H9 (cell line): Measurements from ENCODE around the gene PFKP. TPM values are rescaled to one million over a fixed set of nuclear protein-coding genes. Genes with fewer than 3 reads are reported as not detected.
A peak's percentile ranks its signal among the peaks of the same experiment; 100 is the strongest.

ENCODE experiments used
- DNase-seq: peaks from one replicate; pipeline ENCODE4 v3.0.0-alpha.2; 2017
- H2AFZ ChIP-seq: one replicate; pipeline ENCODE4 v1.6.1; 2013; ENCODE audit warnings: mild to moderate bottlenecking, low read length, control low read depth, moderate library complexity
- H2AK5ac ChIP-seq: 2 replicates; pipeline ENCODE4 v1.6.1; 2013; ENCODE audit warnings: low read length, control low read depth, mixed read lengths; ENCODE audit not compliant: insufficient read length
- H2BK120ac ChIP-seq: one replicate; pipeline ENCODE4 v1.6.1; 2013; ENCODE audit warnings: low read depth, mild to moderate bottlenecking, low read length, control low read depth, inconsistent platforms; ENCODE audit not compliant: poor library complexity, severe bottlenecking
- H2BK12ac ChIP-seq: 2 replicates; pipeline ENCODE4 v1.6.1; 2013; ENCODE audit warnings: low read length, control low read depth, mixed read lengths, low read depth; ENCODE audit not compliant: insufficient read length
- H2BK15ac ChIP-seq: 2 replicates; pipeline ENCODE4 v1.6.1; 2013; ENCODE audit warnings: low read depth, low read length, control low read depth
- H2BK20ac ChIP-seq: one replicate; pipeline ENCODE4 v1.6.1; 2013; ENCODE audit warnings: low read depth, mild to moderate bottlenecking, low read length, control low read depth, inconsistent platforms; ENCODE audit not compliant: poor library complexity, severe bottlenecking
- H2BK5ac ChIP-seq: 2 replicates; pipeline ENCODE4 v1.6.1; 2013; ENCODE audit warnings: low read length, control low read depth, mixed read lengths; ENCODE audit not compliant: insufficient read length
- H3K14ac ChIP-seq: 2 replicates; pipeline ENCODE4 v1.6.1; 2013; ENCODE audit warnings: low read length, control low read depth; ENCODE audit not compliant: insufficient read depth
- H3K18ac ChIP-seq: 2 replicates; pipeline ENCODE4 v1.6.1; 2013; ENCODE audit warnings: low read depth, mild to moderate bottlenecking, mixed read lengths, low read length, control low read depth; ENCODE audit not compliant: insufficient read length
- H3K23ac ChIP-seq: 2 replicates; pipeline ENCODE4 v1.6.1; 2013; ENCODE audit warnings: low read length, control low read depth, mixed read lengths, low read depth; ENCODE audit not compliant: insufficient read length
- H3K23me2 ChIP-seq: 2 replicates; pipeline ENCODE4 v1.6.1; 2013; ENCODE audit warnings: low read depth, mild to moderate bottlenecking, mixed read lengths, low read length, control low read depth; ENCODE audit not compliant: insufficient read length, poor library complexity, severe bottlenecking
- H3K27ac ChIP-seq: 2 replicates; pipeline ENCODE4 v1.5.1; 2013; ENCODE audit warnings: low read length, control low read depth, mixed read lengths, low read depth; ENCODE audit not compliant: insufficient read length
- H3K27me3 ChIP-seq: 2 replicates; pipeline ENCODE4 v1.6.1; 2013; ENCODE audit warnings: low read length, control low read depth, inconsistent platforms; ENCODE audit not compliant: insufficient read depth
- H3K4ac ChIP-seq: 2 replicates; pipeline ENCODE4 v1.6.1; 2013; ENCODE audit warnings: low read depth, mild to moderate bottlenecking, control low read depth, inconsistent platforms, low read length, moderate library complexity
- H3K4me1 ChIP-seq: 2 replicates; pipeline ENCODE4 v1.6.1; 2013; ENCODE audit warnings: low read length, control low read depth, inconsistent platforms; ENCODE audit not compliant: insufficient read depth
- H3K4me2 ChIP-seq: 2 replicates; pipeline ENCODE4 v1.6.1; 2013; ENCODE audit warnings: low read length, control low read depth, mixed read lengths; ENCODE audit not compliant: insufficient read length, insufficient read depth
- H3K56ac ChIP-seq: 2 replicates; pipeline ENCODE4 v1.6.1; 2013; ENCODE audit warnings: low read depth, mild to moderate bottlenecking, mixed read lengths, low read length, control low read depth; ENCODE audit not compliant: insufficient read length
- H3K79me1 ChIP-seq: 2 replicates; pipeline ENCODE4 v1.6.1; 2013; ENCODE audit warnings: low read depth, mild to moderate bottlenecking, moderate library complexity, low read length, control low read depth, inconsistent platforms; ENCODE audit not compliant: insufficient read depth, poor library complexity, severe bottlenecking
- H3K79me2 ChIP-seq: 2 replicates; pipeline ENCODE4 v1.6.1; 2013; ENCODE audit warnings: low read length, control low read depth, inconsistent platforms; ENCODE audit not compliant: insufficient read depth
- H3K9ac ChIP-seq: 2 replicates; pipeline ENCODE4 v1.6.1; 2013; ENCODE audit warnings: low read length, control low read depth, mixed read lengths; ENCODE audit not compliant: insufficient read length; ENCODE audit errors: extremely low read depth
- H3K9me3 ChIP-seq: one replicate; pipeline ENCODE4 v1.6.1; 2013; ENCODE audit warnings: low read depth, low read length, inconsistent platforms; ENCODE audit not compliant: control insufficient read depth
- H3T11ph ChIP-seq: one replicate; pipeline ENCODE4 v1.6.1; 2013; ENCODE audit warnings: mild to moderate bottlenecking, low read length, control low read depth, inconsistent platforms
- H4K20me1 ChIP-seq: one replicate; pipeline ENCODE4 v1.6.1; 2013; ENCODE audit not compliant: control insufficient read depth, insufficient read length, insufficient read depth
- H4K5ac ChIP-seq: 2 replicates; pipeline ENCODE4 v1.6.1; 2013; ENCODE audit warnings: low read depth, mild to moderate bottlenecking, mixed read lengths, low read length, control low read depth; ENCODE audit not compliant: insufficient read length
- H4K8ac ChIP-seq: replicated peaks from 2 replicates; pipeline ENCODE4 v1.6.1; 2013; ENCODE audit warnings: low read length, control low read depth, mixed read lengths, low read depth; ENCODE audit not compliant: insufficient read length
- H4K91ac ChIP-seq: 2 replicates; pipeline ENCODE4 v1.6.1; 2013; ENCODE audit warnings: low read depth, mild to moderate bottlenecking, moderate library complexity, mixed read lengths, low read length, control low read depth; ENCODE audit not compliant: insufficient read length
- H3K27ac Mint-ChIP-seq, 3 experiments: 2 replicates in 2 of 3; 3 replicates in 1 of 3; pipeline ENCODE4 v1.8.0; 2020 to 2021; ENCODE audit warnings: mixed read lengths in 3 of 3, mild to moderate bottlenecking in 1 of 3, moderate library complexity in 1 of 3
- H3K27me3 Mint-ChIP-seq: 2 replicates; pipeline ENCODE4 v1.8.0; 2021; ENCODE audit warnings: low read depth, mild to moderate bottlenecking, moderate library complexity, mixed read lengths
- H3K36me3 Mint-ChIP-seq, 3 experiments: 2 replicates in 2 of 3; 3 replicates in 1 of 3; pipeline ENCODE4 v1.8.0; 2020 to 2021; ENCODE audit warnings: low read depth in 3 of 3, mixed read lengths in 3 of 3; ENCODE audit not compliant: insufficient read depth in 1 of 3
- H3K4me1 Mint-ChIP-seq, 2 experiments: 2 replicates each; pipeline ENCODE4 v1.8.0; 2020; ENCODE audit warnings: mixed read lengths in 2 of 2
- H3K4me3 Mint-ChIP-seq, 2 experiments: 2 replicates in 1 of 2; 3 replicates in 1 of 2; pipeline ENCODE4 v1.8.0; 2020 to 2021; ENCODE audit warnings: mild to moderate bottlenecking in 2 of 2, mixed read lengths in 2 of 2, moderate library complexity in 1 of 2
- H3K9me3 Mint-ChIP-seq, 2 experiments: 2 replicates in 1 of 2; 3 replicates in 1 of 2; pipeline ENCODE4 v1.8.0; 2020; ENCODE audit warnings: mild to moderate bottlenecking in 2 of 2, mixed read lengths in 2 of 2, moderate library complexity in 1 of 2
- WGBS: extraction: QIAGEN DNeasy Blood & Tissue Kit; methylation state at CpG from one replicate; pipeline ENCODE4 v1.1.7; 2013; ENCODE audit warnings: missing lambda C conversion rate, low lambda C conversion rate, mixed read lengths; ENCODE audit not compliant: insufficient read length; ENCODE audit errors: extremely low coverage; 5-methylcytosine and 5-hydroxymethylcytosine counted together
- total RNA-seq: library from RNA; stranded (reverse); gene quantifications from 2 replicates; pipeline ENCODE4 v1.2.1, GENCODE V29; 2021
- TF ChIP-seq, protein P1 (sequence below): fragments of 200-600 bp; sonication (generic); conservative IDR thresholded peaks from 3 replicates; pipeline ENCODE4 v1.8.0; 2021; ENCODE audit warnings: antibody characterized with exemption, mild to moderate bottlenecking

PFKP gene
- total RNA-seq, 1 experiment from 2014 or later = 145 TPM

DNA sequence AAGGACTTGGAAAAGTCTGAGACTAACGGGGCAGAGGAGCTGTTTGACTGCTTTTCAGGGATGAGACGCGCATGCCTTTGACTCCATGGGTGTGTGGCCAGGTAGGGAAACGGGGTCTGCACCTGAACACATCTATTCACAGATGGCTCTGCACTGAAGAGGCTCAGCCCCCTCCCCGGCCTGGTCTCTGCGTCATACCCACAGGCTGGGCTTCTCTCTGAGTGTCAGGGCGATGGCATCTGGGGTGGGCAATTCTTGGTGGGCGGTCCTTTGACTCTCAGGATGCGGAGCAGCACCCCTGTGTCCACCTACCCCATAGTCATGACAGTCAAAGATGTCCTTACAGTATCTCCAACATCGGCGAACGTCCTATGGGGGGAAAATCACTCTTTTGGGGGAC, 23.0 kb downstream of the PFKP start:
- no peak overlapping the region for H4K8ac ChIP-seq
- no peak overlapping the region for H3K9ac ChIP-seq
- no CpG with 5 or more reads among the region's 12 CpGs for WGBS
- H3K27ac ChIP-seq = no peak overlapping the region
- no peak overlapping the region for H3K23ac ChIP-seq
- H4K20me1 ChIP-seq = peaks cover 2% of the 10 kb centered on the region
- no peaks in the 10 kb centered on the region for H3K23me2 ChIP-seq
- Mint-ChIP-seq H3K36me3 (peaks cover 11 to 37% (median 25%) of the 10 kb centered on the region in 3 experiments; a peak in 6 of 7 replicates), H3K9me3 (no peaks in the 10 kb centered on the region), H3K4me1 (peaks cover 42 to 50% of the 10 kb centered on the region in 2 experiments), H3K4me3 (no peak overlapping the region), H3K27me3 (no peaks in the 10 kb centered on the region), H3K27ac (peak overlapping the region in 2 of 3 experiments; percentile 51 to 53; a peak in 2 of 7 replicates)
- no peaks in the 10 kb centered on the region for H3K9me3 ChIP-seq
- no peak overlapping the region for H3K4me2 ChIP-seq
- no peak overlapping the region for H2BK20ac ChIP-seq
- TF ChIP-seq, protein P1, sequence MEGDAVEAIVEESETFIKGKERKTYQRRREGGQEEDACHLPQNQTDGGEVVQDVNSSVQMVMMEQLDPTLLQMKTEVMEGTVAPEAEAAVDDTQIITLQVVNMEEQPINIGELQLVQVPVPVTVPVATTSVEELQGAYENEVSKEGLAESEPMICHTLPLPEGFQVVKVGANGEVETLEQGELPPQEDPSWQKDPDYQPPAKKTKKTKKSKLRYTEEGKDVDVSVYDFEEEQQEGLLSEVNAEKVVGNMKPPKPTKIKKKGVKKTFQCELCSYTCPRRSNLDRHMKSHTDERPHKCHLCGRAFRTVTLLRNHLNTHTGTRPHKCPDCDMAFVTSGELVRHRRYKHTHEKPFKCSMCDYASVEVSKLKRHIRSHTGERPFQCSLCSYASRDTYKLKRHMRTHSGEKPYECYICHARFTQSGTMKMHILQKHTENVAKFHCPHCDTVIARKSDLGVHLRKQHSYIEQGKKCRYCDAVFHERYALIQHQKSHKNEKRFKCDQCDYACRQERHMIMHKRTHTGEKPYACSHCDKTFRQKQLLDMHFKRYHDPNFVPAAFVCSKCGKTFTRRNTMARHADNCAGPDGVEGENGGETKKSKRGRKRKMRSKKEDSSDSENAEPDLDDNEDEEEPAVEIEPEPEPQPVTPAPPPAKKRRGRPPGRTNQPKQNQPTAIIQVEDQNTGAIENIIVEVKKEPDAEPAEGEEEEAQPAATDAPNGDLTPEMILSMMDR = no peak
- H4K91ac ChIP-seq = no peak overlapping the region
- no peak overlapping the region for H4K5ac ChIP-seq
- no peak overlapping the region for H2BK15ac ChIP-seq
- H2AFZ ChIP-seq = no peak overlapping the region
- no peak overlapping the region for H2BK5ac ChIP-seq
- H3K79me2 ChIP-seq = peaks cover 14% of the 10 kb centered on the region; the same call in 1 of the 2 replicates
- no peak for DNase-seq
- peaks cover 7% of the 10 kb centered on the region; the same call in 1 of the 2 replicates for H3K4me1 ChIP-seq
- no peak overlapping the region for H2BK12ac ChIP-seq
- no peak overlapping the region for H2AK5ac ChIP-seq
- H3K79me1 ChIP-seq = peaks cover 17% of the 10 kb centered on the region
- no peak overlapping the region for H3K14ac ChIP-seq
- no peak overlapping the region for H3T11ph ChIP-seq
- H3K27me3 ChIP-seq = no peaks in the 10 kb centered on the region
- H3K4ac ChIP-seq = no peak overlapping the region
- H3K56ac ChIP-seq = no peak overlapping the region
- H2BK120ac ChIP-seq = no peak overlapping the region
- no peak overlapping the region for H3K18ac ChIP-seq
